Rectal smooth muscle tissue (tissue), 1 donor: Measurements from ENCODE around the gene ADCY1.

Experiments used
- H3K27ac ChIP-seq: one replicate; pipeline ENCODE4 v1.7.0; 2013; ENCODE audit warnings: low read depth, low read length, inconsistent platforms
- H3K27me3 ChIP-seq: one replicate; pipeline ENCODE4 v1.7.0; 2013; ENCODE audit warnings: low read length; ENCODE audit not compliant: control insufficient read depth, insufficient read depth
- H3K36me3 ChIP-seq: one replicate; pipeline ENCODE4 v1.7.0; 2013; ENCODE audit warnings: low read length; ENCODE audit not compliant: control insufficient read depth, insufficient read depth
- H3K4me1 ChIP-seq: one replicate; pipeline ENCODE4 v1.7.0; 2013; ENCODE audit warnings: low read length; ENCODE audit not compliant: control insufficient read depth, insufficient read depth
- H3K4me3 ChIP-seq: one replicate; pipeline ENCODE4 v1.7.0; 2013; ENCODE audit warnings: low read length
- H3K9ac ChIP-seq: one replicate; pipeline ENCODE4 v1.7.0; 2013; ENCODE audit warnings: low read length

The ADCY1 gene

GRCh38 chr7:45599851-45600706, 25.9 kb downstream of the ADCY1 start:
- Histone ChIP-seq H3K27ac (no peak overlapping the region), H3K9ac (no peak overlapping the region), H3K27me3 (no peaks in the 10 kb centered on the region), H3K36me3 (no peaks in the 10 kb centered on the region), H3K4me3 (no peak overlapping the region), H3K4me1 (no peaks in the 10 kb centered on the region)

DNA sequence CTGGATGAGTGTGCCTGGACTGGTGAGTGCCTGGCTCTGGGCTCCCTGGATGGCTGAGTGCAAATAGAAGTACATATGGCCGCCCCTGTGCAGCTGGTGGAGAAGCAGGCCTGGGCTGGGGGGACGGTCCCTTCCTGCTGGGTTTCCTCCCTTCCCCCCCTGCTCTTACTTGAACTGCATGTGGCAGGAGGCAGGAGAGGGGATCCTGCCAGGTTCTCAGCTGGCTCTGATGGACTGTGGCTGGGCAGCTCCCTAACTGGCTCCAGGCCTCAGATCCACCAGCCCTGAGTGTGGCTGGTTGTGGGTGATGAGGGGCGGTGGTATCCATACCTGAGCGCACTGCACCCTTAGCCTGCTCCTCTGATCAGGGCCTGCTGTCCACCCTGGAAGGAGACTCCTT, 26.9 kb downstream of the ADCY1 start:
- no peaks in the 10 kb centered on the region for H3K36me3 ChIP-seq
- H3K9ac ChIP-seq = no peak overlapping the region
- H3K4me1 ChIP-seq = no peaks in the 10 kb centered on the region
- H3K27ac ChIP-seq = no peak overlapping the region
- no peaks in the 10 kb centered on the region for H3K27me3 ChIP-seq
- H3K4me3 ChIP-seq = no peak overlapping the region

- no peak overlapping the region for H3K9ac ChIP-seq
- H3K27ac ChIP-seq = no peak overlapping the region
- H3K36me3 ChIP-seq = no peaks in the 10 kb centered on the region
- H3K4me1 ChIP-seq = no peaks in the 10 kb centered on the region
- no peaks in the 10 kb centered on the region for H3K27me3 ChIP-seq
- no peak overlapping the region for H3K4me3 ChIP-seq
Measured at GRCh38 chr7:45601816-45602540, 27.8 kb downstream of the ADCY1 start.

DNA sequence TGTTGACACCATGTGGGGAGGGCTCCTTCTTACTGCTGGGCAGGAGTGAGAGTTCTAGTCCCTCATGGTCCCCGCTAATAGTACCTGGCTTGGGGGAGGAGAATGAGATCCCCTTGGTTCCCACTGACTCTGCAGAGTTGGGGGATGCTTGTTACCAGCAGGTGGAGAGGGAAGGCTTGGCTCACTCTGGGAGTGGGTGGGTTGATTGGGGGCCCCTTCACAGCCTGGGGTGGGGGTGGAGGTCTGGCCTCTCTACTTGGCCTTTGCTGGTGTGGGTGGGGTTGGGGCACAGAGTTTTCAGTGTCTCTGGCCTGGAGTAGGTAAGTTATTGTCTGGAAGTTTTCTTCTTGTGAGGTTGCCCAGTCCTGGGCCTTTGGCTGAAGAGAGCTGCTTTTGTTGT, 31.9 kb downstream of the ADCY1 start:
- Histone ChIP-seq H3K27ac (no peak overlapping the region), H3K27me3 (no peaks in the 10 kb centered on the region), H3K4me1 (no peaks in the 10 kb centered on the region), H3K9ac (no peak overlapping the region), H3K36me3 (no peaks in the 10 kb centered on the region), H3K4me3 (no peak overlapping the region)

DNA sequence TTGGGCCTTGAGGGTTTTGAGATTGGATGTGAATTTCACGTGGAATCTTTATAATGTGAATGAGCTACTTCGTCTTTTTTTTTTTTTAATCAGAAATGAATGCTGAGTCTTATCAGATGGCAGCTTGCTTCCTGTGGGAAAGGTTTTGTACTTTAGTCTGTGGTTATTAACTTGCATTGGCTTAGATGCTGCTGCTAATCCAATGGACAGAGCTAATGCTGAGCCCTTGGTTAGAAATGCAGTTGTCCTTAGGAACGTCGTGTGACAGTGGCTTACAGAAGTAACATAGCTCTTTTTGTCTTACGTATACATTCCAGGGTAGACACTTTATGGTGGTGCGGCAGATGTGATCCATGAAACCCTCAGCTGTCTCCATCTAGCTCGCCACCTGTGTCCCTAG, 32.8 kb downstream of the ADCY1 start:
- H3K27me3 ChIP-seq = no peaks in the 10 kb centered on the region
- no peak overlapping the region for H3K27ac ChIP-seq
- no peak overlapping the region for H3K4me3 ChIP-seq
- no peaks in the 10 kb centered on the region for H3K36me3 ChIP-seq
- H3K9ac ChIP-seq = no peak overlapping the region
- no peaks in the 10 kb centered on the region for H3K4me1 ChIP-seq

DNA sequence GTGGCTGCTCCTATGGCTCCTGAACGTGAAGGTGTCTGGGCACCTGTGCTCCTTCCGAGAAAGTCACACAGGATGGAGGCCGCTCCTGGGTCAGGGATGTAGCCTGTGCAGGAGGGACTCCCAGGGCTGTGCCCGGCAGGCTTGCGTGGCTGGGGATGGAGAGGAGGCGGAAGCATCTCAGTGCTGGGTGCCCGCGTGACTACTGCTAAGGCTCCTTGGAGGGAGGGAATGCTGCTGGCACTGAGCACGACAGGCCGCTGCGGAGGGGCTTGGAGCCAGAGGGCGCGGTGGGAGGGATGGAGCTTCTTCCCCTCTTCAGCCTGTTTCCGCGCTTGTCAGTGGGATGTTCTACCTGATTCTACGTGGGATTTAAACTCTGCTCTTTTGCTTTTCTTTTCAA, 35.0 kb downstream of the ADCY1 start:
- H3K4me1 ChIP-seq = no peaks in the 10 kb centered on the region
- no peak overlapping the region for H3K9ac ChIP-seq
- no peaks in the 10 kb centered on the region for H3K27me3 ChIP-seq
- no peak overlapping the region for H3K4me3 ChIP-seq
- H3K36me3 ChIP-seq = no peaks in the 10 kb centered on the region
- no peak overlapping the region for H3K27ac ChIP-seq

- no peaks in the 10 kb centered on the region for H3K4me1 ChIP-seq
- H3K36me3 ChIP-seq = no peaks in the 10 kb centered on the region
- H3K27ac ChIP-seq = no peak overlapping the region
- H3K4me3 ChIP-seq = no peak overlapping the region
- no peaks in the 10 kb centered on the region for H3K27me3 ChIP-seq
- H3K9ac ChIP-seq = no peak overlapping the region
Measured at GRCh38 chr7:45610019-45610418, 35.9 kb downstream of the ADCY1 start.

DNA sequence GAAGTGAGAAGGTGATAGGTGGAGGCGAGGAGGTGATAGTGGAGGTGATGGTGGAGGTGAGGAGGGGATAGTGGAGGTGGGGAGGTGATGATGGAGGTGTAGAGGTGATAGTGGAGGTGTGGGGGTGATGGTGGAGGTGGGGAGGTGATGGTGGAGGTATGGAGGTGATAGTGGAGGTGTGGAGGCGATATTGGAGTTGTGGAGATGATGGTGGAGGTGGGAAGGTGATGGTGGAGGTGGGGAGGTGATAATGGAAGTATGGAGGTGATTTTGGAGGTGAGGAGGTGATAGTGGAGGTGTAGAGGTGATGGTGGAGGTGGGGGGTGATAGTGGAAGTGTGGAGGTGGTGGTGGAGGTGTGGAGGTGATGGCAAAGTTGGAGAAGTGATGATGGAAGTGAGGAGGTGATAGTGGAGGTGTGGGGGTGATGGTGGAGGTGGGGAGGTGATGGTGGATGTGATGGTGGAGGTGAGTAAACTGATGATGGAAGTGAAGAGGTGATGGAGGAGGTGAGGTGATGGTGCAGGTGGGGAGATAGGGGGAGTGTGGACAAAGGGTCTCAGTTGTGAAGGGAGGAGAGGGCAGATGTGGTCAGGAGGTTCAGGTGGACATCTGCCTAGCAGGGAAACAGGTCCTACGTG, 36.6 kb downstream of the ADCY1 start:
- Histone ChIP-seq H3K4me1 (no peaks in the 10 kb centered on the region), H3K9ac (no peak overlapping the region), H3K27ac (no peak overlapping the region), H3K36me3 (no peaks in the 10 kb centered on the region), H3K27me3 (no peaks in the 10 kb centered on the region), H3K4me3 (no peak overlapping the region)

DNA sequence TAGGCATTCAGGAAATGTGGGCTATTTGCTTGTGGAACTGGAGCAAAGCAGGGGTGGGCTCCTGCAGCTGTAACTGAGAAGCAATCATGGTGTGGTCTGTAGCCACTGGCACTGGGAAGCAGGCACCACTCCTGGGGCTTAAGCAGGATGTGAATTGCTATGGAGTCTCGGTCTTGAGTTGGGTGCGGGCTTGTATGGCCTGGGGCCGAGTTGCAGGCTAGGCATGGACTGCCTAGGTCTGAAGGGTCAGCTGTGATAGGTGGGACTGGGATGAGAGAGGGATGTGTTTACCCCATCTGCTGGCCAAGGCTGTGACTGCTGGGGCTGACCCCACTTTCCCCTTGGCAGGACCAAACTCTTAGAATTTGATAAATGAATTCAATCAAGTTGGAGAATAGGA, 43.0 kb downstream of the ADCY1 start:
- no peaks in the 10 kb centered on the region for H3K4me1 ChIP-seq
- no peak overlapping the region for H3K4me3 ChIP-seq
- H3K36me3 ChIP-seq = no peaks in the 10 kb centered on the region
- H3K27ac ChIP-seq = no peak overlapping the region
- no peaks in the 10 kb centered on the region for H3K27me3 ChIP-seq
- no peak overlapping the region for H3K9ac ChIP-seq

DNA sequence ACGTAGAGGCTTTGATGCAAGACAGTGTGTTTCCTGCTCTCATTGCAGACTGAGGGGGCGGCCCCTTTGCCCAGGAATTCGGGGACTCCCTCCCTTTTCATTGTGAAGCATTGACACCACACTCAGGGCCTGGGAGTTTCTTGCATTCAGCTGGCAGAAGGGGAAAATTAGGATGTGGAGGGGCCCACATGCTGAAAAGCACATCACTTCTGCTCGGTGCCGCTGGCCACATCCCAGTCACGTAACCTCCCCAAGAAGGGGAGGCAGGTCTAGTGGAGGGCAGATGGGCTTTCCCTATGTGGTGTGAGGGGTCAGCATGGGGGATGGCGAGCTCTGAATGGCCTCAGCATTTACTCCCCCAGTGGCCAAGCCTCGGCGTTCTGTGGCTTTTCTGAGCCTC, 47.9 kb downstream of the ADCY1 start:
- Histone ChIP-seq H3K36me3 (no peaks in the 10 kb centered on the region), H3K27me3 (no peaks in the 10 kb centered on the region), H3K9ac (no peak overlapping the region), H3K27ac (no peak overlapping the region), H3K4me3 (no peak overlapping the region), H3K4me1 (no peaks in the 10 kb centered on the region)

- no peak overlapping the region for H3K27ac ChIP-seq
- no peaks in the 10 kb centered on the region for H3K4me1 ChIP-seq
- H3K9ac ChIP-seq = no peak overlapping the region
- no peak overlapping the region for H3K4me3 ChIP-seq
- no peaks in the 10 kb centered on the region for H3K36me3 ChIP-seq
- no peaks in the 10 kb centered on the region for H3K27me3 ChIP-seq
Measured at GRCh38 chr7:45623157-45623556, 49.0 kb downstream of the ADCY1 start.

- H3K4me3 ChIP-seq = no peak overlapping the region
- H3K9ac ChIP-seq = no peak overlapping the region
- no peaks in the 10 kb centered on the region for H3K4me1 ChIP-seq
- no peaks in the 10 kb centered on the region for H3K36me3 ChIP-seq
- no peaks in the 10 kb centered on the region for H3K27me3 ChIP-seq
- H3K27ac ChIP-seq = no peak overlapping the region
Measured at GRCh38 chr7:45623740-45624391, 49.7 kb downstream of the ADCY1 start.
